Breast epithelium (tissue), 3 donors: ENCODE measurements around the gene ABCA4.

Experiments used
- POLR2A ChIP-seq: fragments of 450-650 bp; IDR thresholded peaks from one replicate; pipeline ENCODE4 v1.6.1; 2016; ENCODE audit warnings: antibody characterized with exemption, mild to moderate bottlenecking, moderate library complexity
- POLR2AphosphoS5 ChIP-seq, 3 donors: sonication (generic); formaldehyde crosslinking; IDR thresholded peaks; one replicate each; pipeline ENCODE4 v1.6.1; 2017; ENCODE audit warnings: antibody characterized with exemption in 3 of 3
- TF ChIP-seq, protein P1 (sequence below), 3 donors: fragments of 450-650 bp; IDR thresholded peaks; one replicate each; pipeline ENCODE4 v1.5.1; 2016 to 2017; ENCODE audit warnings: antibody characterized with exemption in 3 of 3, mild to moderate bottlenecking in 3 of 3, moderate library complexity in 3 of 3

- TF ChIP-seq, protein P1, sequence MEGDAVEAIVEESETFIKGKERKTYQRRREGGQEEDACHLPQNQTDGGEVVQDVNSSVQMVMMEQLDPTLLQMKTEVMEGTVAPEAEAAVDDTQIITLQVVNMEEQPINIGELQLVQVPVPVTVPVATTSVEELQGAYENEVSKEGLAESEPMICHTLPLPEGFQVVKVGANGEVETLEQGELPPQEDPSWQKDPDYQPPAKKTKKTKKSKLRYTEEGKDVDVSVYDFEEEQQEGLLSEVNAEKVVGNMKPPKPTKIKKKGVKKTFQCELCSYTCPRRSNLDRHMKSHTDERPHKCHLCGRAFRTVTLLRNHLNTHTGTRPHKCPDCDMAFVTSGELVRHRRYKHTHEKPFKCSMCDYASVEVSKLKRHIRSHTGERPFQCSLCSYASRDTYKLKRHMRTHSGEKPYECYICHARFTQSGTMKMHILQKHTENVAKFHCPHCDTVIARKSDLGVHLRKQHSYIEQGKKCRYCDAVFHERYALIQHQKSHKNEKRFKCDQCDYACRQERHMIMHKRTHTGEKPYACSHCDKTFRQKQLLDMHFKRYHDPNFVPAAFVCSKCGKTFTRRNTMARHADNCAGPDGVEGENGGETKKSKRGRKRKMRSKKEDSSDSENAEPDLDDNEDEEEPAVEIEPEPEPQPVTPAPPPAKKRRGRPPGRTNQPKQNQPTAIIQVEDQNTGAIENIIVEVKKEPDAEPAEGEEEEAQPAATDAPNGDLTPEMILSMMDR (IDR thresholded peaks at IDR 0.05), result no peak
- TF ChIP-seq POLR2A (no peak), POLR2AphosphoS5 (IDR thresholded peaks at IDR 0.05) (no peak)
Observed at GRCh38 chr1:94099303-94099702, 21.6 kb downstream of the ABCA4 start.
